Uterus (tissue), 2 donors: ENCODE results near the gene THSD4.

ENCODE experiments used
- CTCF ChIP-seq, 4 experiments: fragments of 200-600 bp in 2 of 4; fragments of 450-650 bp in 2 of 4; sonication (generic) in 2 of 4; IDR thresholded peaks; one replicate each; pipeline ENCODE4 v1.5.1; 2016 to 2019; ENCODE audit warnings: antibody characterized with exemption in 4 of 4, mild to moderate bottlenecking in 2 of 4, moderate library complexity in 1 of 4
- POLR2A ChIP-seq, 2 donors: fragments of 450-650 bp; IDR thresholded peaks; one replicate each; pipeline ENCODE4 v1.6.1; 2016; ENCODE audit warnings: antibody characterized with exemption in 2 of 2, mild to moderate bottlenecking in 1 of 2, moderate library complexity in 1 of 2

GRCh38 chr15:71566226-71566625 lies 451.0 kb downstream of the THSD4 start:
- TF ChIP-seq POLR2A (IDR thresholded peaks at IDR 0.05) (no peak), CTCF (IDR thresholded peaks at IDR 0.05) (no peak)
